ENCODE measurements around the gene ZBTB3. TPM values are rescaled to one million over a fixed set of nuclear protein-coding genes. Genes with fewer than 3 reads are reported as not detected.
A peak's percentile ranks its signal among the peaks of the same experiment; 100 is the strongest.

ZBTB3 gene
- total and polyA plus RNA-seq, 9 of the 15 experiments (the other 6 are each of a cell fraction or from before 2014, with no cell fraction given): 1.9 to 10.0 (median 4.9) TPM

DNA sequence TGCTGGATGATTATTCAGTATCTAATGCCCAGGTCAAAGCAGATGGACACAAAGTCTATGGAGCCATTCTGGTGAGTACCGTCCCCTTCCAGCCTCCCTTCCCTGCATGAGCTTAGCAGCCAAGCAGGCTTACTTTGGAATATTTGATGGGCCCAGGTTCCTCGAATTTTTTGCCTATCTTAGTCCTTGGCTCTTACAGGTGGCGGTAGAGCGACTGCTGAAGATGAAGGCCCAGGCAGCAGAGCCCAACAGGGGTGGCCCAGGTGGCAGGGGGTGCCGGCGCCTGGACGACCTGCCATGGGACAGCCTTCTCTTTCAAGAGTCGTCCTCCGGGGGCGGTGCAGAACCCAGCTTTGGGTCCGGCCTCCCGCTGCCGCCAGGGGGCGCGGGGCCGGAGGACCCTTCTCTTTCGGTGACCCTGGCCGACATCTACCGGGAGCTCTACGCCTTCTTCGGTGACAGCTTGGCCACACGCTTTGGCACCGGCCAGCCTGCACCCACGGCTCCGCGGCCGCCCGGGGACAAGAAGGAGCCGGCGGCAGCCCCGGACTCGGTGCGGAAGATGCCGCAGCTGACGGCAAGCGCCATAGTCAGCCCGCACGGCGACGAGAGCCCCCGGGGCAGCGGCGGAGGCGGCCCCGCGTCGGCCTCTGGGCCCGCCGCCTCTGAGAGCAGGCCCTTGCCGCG lies 32.5 kb upstream of the ZBTB3 start (continued):
- TF ChIP-seq, protein P1, sequence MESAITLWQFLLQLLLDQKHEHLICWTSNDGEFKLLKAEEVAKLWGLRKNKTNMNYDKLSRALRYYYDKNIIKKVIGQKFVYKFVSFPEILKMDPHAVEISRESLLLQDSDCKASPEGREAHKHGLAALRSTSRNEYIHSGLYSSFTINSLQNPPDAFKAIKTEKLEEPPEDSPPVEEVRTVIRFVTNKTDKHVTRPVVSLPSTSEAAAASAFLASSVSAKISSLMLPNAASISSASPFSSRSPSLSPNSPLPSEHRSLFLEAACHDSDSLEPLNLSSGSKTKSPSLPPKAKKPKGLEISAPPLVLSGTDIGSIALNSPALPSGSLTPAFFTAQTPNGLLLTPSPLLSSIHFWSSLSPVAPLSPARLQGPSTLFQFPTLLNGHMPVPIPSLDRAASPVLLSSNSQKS (CRISPR knock-in tag; IDR thresholded peaks at IDR 0.05): no peak
- TF ChIP-seq, protein P2, sequence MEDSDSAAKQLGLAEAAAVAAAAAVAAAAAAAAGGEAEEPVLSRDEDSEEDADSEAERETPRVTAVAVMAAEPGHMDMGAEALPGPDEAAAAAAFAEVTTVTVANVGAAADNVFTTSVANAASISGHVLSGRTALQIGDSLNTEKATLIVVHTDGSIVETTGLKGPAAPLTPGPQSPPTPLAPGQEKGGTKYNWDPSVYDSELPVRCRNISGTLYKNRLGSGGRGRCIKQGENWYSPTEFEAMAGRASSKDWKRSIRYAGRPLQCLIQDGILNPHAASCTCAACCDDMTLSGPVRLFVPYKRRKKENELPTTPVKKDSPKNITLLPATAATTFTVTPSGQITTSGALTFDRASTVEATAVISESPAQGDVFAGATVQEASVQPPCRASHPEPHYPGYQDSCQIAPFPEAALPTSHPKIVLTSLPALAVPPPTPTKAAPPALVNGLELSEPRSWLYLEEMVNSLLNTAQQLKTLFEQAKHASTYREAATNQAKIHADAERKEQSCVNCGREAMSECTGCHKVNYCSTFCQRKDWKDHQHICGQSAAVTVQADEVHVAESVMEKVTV (CRISPR knock-in tag; IDR thresholded peaks at IDR 0.05): peak; percentile 57; the same call in 1 of the 2 replicates
- peak; percentile 48 for TF ChIP-seq MXI1 (IDR thresholded peaks at IDR 0.05; ENCODE audit: low read depth, low read length)
- no peak for TF ChIP-seq ARHGAP35 (IDR thresholded peaks at IDR 0.05; ENCODE audit: partially characterized antibody)
- TF ChIP-seq, protein P3, sequence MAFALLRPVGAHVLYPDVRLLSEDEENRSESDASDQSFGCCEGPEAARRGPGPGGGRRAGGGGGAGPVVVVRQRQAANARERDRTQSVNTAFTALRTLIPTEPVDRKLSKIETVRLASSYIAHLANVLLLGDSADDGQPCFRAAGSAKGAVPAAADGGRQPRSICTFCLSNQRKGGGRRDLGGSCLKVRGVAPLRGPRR (CRISPR knock-in tag; IDR thresholded peaks at IDR 0.05): no peak
- TF ChIP-seq MIER1 (IDR thresholded peaks at IDR 0.05; ENCODE audit: low read depth): no peak
- TF ChIP-seq SAFB2 (IDR thresholded peaks at IDR 0.05; ENCODE audit: borderline replicate concordance, low read depth, low read length, severe bottlenecking): no peak
- TF ChIP-seq CEBPB (tag; IDR thresholded peaks at IDR 0.05): no peak
- TF ChIP-seq, protein P4, sequence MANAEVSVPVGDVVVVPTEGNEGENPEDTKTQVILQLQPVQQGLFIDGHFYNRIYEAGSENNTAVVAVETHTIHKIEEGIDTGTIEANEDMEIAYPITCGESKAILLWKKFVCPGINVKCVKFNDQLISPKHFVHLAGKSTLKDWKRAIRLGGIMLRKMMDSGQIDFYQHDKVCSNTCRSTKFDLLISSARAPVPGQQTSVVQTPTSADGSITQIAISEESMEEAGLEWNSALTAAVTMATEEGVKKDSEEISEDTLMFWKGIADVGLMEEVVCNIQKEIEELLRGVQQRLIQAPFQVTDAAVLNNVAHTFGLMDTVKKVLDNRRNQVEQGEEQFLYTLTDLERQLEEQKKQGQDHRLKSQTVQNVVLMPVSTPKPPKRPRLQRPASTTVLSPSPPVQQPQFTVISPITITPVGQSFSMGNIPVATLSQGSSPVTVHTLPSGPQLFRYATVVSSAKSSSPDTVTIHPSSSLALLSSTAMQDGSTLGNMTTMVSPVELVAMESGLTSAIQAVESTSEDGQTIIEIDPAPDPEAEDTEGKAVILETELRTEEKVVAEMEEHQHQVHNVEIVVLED (CRISPR knock-in tag; IDR thresholded peaks at IDR 0.05): no peak
- no peak for TF ChIP-seq ZNF175 (CRISPR knock-in tag; IDR thresholded peaks at IDR 0.05; ENCODE audit: low read depth)
- no peak for TF ChIP-seq ARID2 (IDR thresholded peaks at IDR 0.05)
- TF ChIP-seq SOX6 (IDR thresholded peaks at IDR 0.05): 0 out of 2 replicates have a peak, but pooled peaks have one; percentile 18
- TF ChIP-seq, protein P5, sequence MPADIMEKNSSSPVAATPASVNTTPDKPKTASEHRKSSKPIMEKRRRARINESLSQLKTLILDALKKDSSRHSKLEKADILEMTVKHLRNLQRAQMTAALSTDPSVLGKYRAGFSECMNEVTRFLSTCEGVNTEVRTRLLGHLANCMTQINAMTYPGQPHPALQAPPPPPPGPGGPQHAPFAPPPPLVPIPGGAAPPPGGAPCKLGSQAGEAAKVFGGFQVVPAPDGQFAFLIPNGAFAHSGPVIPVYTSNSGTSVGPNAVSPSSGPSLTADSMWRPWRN (IDR thresholded peaks at IDR 0.05; ENCODE audit: low read depth): no peak
- TF ChIP-seq ZKSCAN3 (CRISPR knock-in tag; IDR thresholded peaks at IDR 0.05): no peak
- no peak for TF ChIP-seq ZNF140 (CRISPR knock-in tag; IDR thresholded peaks at IDR 0.05)
- TF ChIP-seq TEAD4 (IDR thresholded peaks at IDR 0.05; ENCODE audit: low read length): 0 out of 2 replicates have a peak, but pooled peaks have one; percentile 33
- no peak for TF ChIP-seq TEAD4 (CRISPR knock-in tag; IDR thresholded peaks at IDR 0.05; ENCODE audit: borderline replicate concordance)
- TF ChIP-seq LEF1 (IDR thresholded peaks at IDR 0.05): no peak
- no peak; the same call in none of the 2 replicates for TF ChIP-seq ZKSCAN1 (IDR thresholded peaks at IDR 0.05; ENCODE audit: low read depth, low read length)
- peak; percentile 57; the same call in 1 of the 2 replicates for TF ChIP-seq JUND (IDR thresholded peaks at IDR 0.05; ENCODE audit: borderline replicate concordance, low read depth, low read length)
- TF ChIP-seq JUND (tag; IDR thresholded peaks at IDR 0.05; ENCODE audit: borderline replicate concordance, low read depth, low read length): no peak; the same call in 2 of the 3 replicates
- TF ChIP-seq, protein P6, sequence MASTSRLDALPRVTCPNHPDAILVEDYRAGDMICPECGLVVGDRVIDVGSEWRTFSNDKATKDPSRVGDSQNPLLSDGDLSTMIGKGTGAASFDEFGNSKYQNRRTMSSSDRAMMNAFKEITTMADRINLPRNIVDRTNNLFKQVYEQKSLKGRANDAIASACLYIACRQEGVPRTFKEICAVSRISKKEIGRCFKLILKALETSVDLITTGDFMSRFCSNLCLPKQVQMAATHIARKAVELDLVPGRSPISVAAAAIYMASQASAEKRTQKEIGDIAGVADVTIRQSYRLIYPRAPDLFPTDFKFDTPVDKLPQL (IDR thresholded peaks at IDR 0.05; ENCODE audit: extremely low read depth, insufficient read length): no peak

All from K562 (cell line).